ENCODE results near the gene CBX8.

Gene CBX8

DNA sequence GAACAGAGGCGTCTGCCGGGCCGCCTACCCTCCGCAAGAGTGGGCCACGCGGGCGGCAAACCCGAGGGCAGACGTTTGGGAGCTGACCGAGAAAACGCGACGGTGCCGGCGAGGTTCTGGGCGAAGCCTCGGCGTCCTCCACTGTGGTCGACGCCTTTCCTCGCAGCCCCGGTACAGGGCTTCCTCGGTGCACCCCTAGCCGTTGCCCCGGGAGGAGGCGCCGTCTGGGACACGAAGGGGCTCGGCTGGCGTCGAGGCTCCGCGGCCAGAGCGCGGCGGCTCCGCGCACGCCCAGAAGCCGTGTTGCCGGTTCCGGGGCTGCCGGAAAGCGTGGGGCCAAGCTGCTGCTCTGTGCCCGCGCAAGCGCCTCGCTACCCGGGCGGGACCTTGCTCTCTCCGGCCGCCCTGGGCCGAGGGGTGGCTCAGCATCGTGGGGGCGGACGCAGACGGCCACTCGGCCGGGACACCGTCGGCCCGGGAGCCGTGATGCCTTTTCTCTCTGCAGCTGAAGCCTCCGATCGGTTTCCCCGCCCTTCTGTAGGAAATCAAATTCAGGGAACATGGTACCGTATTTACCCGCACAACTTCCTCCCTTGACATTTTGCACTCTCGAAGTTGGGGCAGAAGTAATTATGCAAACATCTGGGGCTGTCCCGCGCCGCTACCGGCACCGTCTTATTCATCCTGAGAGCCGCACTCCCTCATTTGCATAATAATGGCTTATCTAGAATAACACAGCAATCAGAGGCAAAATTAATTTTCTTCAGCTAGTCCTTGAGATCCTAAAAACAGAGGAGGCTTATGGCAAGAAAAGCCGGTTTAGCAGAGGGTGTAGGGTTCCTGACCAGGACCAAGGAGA, 7.3 kb upstream of the CBX8 start:
- DNase-seq = peak; percentile 88

DNA sequence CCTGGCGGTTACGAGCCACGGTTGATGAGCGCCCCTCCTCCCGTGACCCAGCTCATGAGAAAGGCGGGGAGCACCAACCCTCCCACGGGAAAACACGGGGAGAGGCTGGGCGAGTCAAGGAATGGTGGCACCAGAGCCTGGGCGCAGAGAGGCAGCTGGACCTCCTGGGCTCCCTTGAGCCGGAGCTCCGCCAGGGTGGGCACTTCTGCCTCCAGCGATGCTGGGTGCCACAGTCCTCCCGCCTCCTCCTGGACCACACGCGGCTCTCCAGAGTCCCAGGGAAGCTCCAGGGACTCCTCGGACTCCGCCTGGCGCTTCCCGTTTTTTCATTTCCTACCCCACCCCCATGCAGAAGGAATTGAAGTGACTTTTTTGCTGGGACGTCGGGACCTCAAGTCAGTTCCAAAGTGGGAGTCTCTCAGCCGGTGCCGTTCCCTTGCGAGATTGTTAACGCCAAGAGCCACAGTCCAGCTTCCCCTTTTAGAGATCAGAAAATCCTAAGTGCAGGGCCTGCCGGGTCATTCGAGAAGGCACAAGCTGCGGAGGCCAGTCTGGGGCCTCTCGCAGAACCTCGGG, 6.6 kb upstream of the CBX8 start:
- DNase-seq = no peak

DNA sequence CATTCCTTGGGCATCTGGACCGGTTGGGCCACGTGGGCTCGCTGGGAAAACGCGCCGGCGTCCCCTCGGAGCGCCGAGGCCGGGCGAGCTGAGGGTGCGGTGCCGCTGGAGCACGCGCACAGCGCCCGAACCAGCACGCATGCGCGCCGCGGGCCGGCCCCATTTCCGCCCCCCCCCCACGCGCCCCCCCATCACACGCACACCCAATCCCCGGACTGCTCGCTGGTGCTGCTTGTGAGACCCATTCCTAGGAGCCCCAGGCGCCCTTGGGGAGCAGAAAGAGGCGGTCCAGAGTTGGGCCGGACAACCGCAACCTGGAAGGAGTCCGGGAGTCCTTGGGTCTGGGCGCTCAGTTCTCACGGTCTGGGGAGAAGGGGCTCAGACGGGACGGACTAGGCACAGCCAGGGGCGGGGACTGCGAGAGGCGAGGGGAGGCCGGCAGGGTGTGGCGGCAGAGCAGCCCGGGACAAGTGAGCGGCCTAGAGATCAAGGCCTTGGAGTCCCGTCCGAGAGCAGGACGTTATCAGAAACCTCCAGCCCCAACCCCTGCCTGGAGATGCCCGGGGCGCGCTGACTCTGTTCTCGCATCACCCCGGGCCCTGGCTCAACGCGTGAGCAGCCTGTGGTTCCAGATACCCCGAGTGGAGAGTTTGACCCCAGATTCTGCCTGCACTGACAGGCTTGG, 6.0 kb upstream of the CBX8 start:
- no peak for DNase-seq

DNA sequence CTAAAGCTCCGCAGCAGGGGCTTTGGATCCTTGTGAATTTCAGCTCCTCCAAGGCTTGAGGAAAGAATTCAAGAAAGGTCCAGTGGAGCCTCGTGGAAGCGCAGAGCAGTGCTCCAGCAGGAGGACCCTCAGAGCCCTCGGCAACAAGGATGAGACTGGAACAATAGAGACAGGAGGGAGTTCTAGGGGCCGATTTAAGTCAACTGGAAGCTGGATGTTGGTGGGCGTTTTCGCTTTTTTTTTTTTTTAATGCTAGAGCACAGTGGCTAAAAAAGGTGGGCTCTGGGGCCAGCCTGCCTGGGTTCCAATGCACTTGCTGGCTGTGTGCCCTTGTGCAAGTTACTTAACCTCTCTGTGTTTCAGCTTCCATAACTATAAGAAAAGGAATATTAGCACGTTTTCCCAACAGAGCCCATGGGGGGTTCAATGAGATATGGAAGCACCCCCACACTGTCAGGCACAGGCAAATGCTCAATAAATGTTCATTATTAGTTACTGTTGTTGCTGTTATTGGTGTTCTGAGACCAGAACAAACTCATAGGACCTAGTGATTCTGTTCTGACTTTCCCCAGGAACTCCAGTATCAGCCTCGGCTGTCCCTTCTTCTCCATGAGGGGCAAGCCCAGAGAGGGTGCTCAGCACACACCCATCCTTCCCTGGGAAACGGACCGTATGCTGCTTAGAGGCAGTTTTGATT, 5.3 kb upstream of the CBX8 start:
- DNase-seq = no peak

DNA sequence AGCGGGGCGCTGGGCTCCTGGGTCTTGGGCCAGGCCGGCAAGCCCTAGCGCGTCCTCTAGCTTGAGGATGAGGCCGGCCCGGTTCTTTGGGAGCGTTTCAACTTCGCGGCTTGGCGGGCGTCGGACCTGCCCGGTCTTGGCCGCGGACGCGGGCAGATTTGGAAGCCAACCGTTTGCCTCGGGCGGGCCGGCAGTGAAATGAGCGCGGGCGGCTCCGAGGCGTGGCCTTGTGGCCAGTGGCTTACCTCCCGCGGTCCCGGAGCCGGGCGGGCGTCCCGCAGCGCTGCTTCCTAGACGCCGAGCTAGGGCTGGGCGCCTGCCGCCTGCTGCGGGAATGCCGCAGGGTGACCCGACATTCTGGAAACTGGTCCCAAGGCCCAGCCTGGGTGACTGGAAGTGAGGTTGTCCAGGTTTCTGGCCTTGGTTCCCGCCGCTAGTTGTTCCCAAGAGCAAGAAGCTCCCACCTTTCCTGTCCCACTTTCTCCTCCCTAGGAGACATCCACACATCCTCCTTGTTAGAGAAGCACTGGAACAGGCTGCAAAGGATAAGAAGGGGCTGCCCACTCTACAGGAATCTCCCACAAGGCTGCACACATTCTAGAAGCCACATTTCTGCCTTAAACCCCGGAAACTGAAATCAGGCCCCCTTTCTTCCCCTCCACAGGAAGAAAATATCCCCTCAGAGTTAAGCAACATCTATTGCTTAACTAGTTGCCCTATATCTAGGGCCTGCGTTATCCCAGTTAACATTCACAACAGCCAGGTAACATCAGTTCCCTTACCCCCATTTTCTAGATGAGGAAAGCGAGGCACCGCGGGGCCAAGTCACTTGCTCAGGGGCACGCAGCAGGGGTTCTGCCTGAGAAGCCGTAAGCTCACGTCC, 4.5 kb upstream of the CBX8 start:
- DNase-seq = no peak

DNA sequence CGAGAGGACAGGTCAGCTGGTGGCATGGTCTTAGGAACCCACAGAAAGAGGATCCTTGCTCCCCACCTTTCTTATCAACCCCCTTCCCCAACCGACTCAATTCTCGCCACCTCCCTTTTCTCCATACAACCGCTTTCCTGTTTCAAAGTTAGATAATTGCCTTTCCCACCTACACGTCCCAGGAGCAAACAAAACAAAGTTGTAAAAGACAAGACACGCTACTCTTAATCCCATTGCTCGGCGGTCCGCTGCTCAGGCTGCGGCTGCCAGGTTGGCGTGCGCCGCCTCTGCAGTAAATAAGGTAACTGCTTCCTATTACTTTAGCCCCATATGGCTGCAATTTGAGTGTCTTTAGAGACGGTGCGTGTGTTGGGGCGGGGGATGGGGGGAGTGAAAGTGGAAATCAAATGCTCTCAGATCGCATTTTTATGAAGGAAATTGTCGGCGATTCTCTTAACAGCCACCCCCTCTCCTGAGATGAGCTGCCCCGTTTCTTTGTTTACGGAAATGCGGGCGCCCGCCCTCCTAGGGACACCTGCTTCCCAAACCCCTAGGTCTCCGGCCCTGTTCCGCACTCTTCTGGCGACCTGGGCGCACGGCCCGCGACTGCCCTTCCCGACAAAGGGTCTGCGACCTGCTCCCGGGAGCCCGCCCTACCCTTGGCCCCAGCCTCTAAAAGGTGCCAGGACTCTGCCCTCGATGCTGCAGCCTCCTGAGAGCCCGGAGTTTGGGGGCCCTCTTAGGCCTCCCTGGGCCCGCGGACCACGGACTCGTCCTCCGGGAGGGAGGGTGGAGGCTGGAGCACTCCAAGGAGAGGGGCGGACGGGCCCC, 3.7 kb upstream of the CBX8 start:
- DNase-seq = peak; percentile 75

DNA sequence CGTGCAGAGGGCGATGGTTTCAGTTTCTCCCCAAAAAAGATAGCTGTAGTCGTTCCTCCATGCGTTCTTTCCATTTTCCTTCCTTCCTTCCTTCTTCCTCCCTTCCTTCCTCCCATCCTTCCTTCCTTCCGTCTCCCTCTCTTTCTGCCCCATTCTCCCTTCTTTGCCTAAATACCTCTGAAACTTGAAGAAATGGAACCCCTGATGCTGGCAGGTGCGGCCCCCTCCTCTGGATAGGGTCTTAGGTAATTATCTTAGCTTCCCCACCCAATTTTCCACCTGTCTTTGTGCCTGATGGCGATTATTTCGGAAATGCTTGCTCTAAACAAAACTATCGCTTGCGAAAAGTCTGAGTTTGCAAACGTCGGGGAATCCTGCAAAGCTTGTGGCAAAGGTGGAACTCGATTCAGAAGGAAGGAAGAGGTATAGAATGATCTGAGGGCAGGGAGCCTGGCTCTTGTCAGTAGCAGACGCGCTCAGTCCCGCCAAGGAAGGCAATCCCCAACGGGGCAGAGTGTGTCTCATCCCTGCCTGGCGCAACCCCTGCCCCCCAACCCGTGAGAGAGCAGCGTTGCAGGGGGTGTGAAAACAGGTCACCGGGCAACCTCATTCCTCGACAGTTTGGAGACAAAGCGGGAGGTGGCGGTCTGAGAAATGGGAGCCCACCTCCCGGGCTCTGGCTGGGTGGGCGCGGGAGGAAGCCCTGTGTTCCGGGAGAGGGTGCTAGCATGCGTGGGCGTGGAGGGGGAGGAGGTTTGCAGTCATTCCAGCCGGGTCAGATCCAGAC, 2.9 kb upstream of the CBX8 start:
- no peak for DNase-seq

DNA sequence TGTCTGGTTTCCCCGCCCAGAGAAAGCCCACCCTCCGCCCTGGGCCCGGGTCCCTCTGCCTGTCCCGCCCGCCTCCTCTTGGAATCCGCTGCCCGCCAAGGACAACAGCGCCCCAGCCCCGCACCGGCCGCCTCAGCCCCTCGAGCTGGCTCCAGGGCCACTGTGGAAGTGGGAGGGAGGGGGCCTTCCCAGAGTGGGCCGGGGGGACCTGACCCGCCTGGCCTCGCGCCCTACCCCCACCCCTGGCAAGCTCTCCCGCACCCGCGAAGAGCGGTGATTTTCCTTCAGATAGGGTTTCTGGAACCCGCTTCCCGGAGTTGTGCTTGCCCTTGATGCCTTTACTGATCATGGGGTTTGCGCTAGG, 2.3 kb upstream of the CBX8 start:
- DNase-seq = no peak

DNA sequence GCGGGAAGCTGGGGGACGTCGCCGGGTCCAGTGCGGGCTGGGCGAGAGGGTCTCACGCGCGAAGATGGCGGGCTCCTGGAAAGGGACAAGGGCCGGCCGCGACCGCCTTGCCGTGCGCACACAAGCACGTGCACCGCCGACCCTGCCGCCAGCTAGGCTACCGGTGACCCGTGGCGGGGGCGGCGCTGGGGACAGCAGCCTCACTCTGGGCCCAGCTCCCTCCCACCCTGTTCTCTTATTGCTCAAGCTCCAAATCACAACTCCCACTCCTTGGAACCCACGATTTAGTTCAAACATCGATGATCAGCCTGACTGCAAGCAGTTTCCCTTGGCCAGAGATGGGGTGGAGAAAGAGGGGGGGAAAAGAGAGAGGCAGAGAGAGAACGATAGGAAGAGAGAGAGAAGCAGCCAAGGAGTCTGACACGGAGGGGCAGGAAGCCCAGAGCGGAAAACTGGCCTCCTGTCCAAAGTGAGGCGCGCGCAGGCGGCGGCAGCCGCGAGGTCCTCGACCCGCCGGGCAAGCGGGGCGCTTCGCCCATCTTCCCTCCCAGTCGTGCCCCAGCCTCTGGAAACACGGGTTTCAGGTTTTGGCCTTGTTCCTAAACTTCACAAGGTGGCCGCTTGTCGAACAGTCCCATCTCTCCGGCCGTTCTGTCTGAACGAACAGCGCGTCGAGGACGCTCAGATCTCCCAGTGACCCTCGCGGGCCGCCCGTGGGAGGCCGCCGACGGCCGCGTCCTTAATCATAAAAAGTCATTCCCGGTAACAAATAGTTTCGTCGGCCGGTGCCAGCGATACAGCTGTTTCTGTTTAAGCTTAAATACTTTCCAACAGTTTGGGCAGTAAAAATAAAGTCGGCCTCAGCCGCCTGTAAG, 1.7 kb upstream of the CBX8 start:
- DNase-seq = no peak

DNA sequence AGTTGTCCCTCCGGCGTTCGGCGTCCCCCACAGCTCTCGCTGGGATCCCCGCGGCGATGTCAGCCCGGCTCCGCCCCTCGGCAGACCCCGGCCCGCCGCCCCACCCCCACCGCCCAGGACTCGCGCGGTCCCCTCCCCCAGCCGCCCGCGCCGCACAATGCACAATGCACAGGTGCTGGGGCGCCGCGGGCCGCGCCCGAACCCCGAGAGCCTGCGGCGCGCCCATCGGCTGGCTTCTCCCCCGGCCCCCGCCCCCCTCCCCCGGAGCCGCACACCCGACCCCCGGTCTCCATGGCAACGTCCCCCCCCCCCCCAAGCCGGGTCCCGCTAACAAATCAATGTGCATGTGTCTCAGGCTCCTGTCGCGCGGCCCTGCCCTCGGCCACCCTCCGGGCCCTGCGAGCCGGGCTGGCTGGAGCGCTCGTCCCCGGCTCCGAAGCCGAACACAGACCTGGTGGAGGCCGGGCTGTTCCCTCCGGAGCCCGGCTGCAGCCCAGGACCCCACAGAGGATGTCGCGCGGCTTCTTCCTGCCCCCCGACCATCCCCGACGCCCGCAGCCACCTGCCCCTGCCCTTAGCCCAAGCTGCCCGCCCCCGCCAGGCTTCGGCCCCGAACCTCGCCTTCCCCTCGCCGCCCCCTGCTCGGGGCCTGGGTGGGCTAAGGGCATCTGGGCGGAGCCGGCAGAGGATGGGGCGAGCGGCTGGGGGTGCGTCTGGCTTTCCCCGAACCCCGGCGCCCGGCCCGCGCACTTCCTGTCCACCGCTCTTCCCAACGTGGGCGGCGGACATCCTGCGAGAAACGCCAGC, 818 bp upstream of the CBX8 start:
- DNase-seq = no peak

DNA sequence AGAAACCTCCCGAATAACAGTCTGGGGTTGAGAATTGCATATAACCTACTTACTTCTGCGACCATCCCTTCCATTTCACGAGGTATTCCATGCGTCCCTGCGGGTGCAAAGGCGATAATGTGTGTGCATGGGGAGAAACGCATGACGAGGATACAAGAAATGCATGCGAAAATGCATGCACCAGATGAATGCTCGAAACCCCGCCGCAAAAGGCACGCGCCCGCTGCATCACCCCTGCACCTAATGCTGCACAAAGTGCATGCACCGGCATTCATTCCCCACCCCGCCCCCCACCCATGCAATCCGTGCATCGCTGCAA, 474 bp downstream of the CBX8 start:
- no peak for DNase-seq

DNA sequence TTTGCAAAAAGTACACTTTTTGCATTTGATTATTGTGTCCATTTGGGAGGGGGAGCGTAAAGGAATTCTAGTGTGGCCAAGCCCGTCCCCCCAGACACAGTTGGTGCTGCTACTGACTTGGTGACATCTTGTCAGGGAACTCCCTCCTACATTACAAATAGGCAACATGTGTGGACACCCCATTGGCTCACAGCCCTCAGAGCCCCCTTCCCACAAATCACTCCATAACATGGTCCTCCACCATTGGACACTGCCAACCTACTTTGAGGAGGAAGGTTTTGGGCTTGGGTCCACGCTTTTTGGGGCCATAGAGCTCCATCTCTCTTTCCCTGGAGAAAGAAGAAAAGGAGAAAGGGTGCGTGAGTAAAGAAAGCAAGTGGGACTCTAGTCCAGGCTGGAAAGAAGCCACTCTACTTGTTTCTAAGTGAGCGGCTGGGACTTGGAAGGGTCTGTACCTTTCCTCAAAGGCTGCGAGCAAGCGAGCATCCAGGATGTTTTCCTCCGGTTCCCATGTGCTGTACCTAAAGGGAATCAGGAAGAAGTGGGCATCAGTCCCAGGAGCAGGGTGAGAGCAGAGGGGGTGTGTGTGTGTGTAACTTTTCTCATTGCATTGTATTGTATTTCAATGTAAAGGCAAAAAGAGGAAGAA, 958 bp downstream of the CBX8 start:
- no peak for DNase-seq

DNA sequence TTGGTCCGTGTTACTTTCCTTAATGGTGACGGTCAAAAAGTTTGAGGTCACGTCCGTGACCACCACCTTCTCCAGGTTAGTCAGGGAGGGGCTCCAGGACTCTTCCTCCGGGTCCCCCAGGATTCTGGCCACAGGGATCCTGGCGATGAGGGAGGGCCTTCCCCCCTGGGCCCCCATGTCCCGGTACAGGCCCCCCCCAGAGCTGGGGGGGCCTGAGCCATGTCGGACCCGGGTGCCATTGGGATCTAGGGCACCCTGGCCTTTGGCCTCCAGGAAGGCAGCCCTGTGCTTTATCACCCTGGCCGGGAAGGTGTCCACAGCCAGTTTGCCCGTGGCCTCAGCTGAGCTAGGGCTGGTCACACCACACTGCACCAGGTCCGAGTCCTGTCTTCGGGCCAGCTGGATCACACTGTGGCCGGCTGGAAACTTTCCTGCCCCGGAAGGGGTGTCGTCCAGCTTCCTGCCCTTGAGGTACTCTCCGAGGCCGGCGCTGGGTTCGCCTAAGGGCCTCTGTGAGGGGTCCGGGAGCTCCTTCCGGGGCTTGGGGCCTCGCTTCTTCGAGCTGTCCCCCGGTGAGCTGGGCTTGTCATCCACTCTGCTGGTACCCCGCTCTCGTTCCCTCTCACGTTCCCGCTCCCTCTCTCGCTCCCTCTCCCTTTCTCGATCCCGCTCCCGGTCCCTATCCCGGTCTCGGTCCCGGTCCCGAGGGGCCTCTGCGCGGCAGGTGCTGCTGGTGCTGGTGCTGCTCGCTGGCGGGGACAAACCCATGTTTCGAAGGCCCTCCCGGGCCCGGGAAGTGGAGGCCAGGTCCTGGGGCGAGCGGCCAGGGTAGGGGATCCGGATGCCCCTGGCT, 2.0 kb downstream of the CBX8 start:
- no peak for DNase-seq

DNA sequence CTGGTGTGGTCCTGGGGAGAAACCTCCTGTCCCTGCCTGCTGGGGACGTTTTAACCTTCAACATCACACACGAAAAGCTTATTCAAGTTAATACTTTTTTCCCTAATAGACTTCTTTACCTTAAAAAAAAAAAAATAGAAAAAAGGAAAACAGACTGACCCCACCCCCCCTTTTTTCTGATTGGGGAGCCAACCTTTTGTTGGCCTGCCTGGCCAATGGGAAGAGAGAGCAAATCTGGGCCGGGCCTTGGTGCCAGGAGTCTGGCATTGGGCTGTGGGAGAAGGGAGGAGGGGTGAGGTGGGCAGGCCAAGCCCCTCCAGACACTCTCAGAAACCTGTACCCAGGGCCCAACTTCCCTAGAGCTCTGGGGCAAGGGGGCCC, 3.0 kb downstream of the CBX8 start:
- DNase-seq = no peak

DNA sequence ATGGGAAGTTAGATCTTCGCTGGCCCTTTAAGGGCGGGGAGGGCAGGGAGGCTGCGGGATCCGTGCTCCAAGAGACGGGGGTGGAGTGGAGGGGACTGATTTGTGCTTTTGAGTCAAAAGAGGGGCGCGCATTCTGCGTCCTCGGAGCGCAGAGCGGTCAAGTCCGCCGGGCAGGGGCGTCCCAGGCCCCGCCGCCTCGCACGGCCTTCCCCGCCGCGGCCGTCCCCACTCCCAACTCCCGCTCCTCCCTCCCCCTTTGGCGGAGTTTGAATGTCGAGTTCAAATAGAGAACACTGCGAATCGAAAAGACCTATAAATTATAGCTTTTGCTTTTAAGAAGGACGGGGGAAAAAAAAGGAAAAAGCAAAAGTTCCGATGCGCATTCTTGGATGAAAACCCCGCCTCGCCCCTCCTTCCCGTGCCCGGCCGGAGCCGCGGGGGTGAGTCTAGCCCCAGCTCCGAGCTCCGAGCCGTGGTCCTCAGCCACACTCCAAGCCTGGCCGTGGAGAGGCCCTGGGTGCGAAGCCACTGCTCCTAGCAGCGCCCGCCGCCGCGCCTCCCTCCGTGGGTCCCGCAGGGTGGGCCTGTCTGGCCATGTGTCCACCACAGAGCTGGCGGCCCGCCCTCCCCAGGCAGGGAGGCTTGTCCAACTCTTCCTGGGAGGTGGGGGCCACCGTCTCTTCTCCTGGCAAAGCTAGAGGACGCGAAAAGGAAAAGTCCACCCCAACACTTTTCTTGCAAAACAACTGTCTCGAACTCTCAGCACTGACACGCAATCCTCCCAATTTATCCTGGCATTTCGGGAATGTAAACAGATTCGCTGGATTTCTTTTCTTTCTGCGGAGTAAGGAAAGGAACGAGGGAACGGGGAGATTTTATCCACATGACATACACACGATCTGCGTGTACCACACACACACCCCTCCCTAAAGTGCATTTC, 3.6 kb downstream of the CBX8 start:
- DNase-seq = no peak

DNA sequence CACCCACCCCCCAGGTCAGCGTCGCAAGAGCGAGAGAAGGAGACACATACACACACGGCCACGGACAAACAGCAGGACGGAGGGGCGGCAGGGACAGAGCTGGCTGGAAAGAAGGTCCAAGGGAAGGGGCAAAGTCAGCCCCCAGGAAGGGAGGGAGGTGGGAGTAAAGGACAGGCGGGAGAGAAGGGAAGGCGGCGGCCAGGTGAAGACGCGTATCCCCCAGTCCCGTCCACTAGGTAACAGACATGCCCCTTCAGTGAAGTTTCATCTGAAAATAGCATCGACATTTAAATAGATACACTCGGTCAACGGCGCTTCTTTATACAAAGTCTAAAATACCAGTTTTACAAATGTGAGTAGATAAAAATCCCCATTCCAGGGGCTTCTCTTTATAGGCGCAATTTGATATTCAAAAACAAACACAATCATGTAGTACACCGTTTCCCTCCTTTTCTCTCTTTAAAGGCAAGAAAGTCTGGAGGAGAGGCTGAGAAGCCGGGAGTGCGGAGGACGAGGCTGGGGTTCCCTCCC, 4.5 kb downstream of the CBX8 start:
- no peak for DNase-seq
